HG03095 (cell line): ENCODE data around the gene RAP1GAP2.
"Not testable (repeated sequence)": the region's sequence is repeated elsewhere in the genome, so short reads cannot be mapped to it uniquely, and the experiment has no call there.

Experiments
- ATAC-seq: cut with Tn5 transposase; IDR thresholded peaks from one replicate; pipeline ENCODE4 v1.9.1; 2021; ENCODE audit warnings: moderate library complexity; ENCODE audit not compliant: unreplicated experiment

Gene RAP1GAP2

GRCh38 chr17:2990396-2990795 is 194.2 kb downstream of the RAP1GAP2 start:
- no peak for ATAC-seq

DNA sequence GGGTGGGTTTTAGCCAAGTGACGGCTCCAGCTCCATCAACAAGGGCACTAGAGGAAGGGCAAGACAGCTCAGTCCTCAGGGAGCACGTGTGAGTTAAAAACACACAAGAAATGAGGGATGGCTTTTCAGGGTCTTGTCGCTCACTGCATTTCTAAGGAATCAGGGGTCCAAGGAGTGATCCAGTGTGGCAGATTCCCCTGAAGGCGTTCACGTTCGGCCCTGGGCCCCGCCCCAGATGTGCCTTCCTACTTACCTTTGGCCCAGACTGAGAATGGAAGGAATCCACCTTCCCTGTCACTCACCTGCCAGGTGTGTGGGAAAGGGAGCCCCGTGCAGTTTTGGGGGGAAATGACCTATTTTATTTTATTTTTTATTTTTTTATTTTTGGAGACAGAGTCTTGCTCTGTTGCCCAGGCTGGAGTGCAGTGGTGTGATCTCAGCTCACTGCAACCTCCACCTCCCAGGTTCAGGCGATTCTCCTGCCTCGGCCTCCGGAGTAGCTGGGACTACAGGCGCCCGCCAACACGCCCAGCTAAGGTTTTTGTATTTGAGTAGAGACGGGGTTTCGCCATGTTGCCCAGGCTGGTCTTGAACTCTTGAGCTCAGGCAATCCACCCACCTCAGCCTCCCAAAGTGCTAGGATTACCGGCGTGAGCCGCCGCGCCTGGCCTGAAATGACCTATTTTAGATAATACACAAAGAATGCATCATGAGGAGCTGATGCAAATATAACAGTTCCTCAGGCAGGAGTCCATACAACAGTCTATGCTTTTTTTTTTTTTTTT is 195.3 kb downstream of the RAP1GAP2 start:
- not testable (repeated sequence) for ATAC-seq

DNA sequence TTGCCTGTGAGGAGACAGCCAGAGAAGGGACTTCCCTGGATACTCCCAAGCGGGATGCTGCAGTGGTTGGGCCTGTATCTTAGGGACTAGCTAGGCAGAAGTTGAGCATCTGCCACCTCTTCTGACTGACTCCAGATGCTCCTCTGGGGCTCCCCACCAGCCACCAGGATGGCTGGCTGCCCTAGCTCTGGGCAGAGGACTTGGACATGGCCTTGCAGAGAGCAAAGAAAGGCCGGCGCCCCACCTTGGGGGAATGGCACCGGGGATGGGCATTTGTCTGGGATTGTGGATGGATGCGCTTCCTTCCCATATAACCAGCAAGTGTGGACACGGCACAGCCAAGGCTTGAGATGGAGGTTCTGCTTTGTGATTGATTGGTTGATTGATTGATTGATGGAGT is 198.2 kb downstream of the RAP1GAP2 start:
- ATAC-seq: no peak

DNA sequence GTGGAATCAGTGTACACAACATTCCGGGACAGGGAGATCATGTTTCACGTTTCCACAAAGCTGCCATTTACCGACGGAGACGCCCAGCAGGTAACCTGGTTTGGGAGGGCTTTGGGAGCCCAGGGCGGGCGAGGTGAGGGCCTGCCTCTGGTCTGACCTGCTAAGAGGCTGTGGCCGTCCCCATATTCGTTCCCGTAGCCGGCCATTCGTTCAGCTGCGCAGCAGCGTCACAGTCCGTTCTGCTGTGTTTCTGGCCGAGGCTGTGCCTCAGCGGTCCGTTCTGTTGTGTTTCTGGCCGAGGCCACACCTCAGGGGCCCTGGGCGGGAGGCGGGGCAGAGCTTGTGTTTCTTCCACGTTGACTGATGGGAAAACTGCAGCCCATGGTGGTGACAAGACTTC is 199.1 kb downstream of the RAP1GAP2 start:
- no peak for ATAC-seq

DNA sequence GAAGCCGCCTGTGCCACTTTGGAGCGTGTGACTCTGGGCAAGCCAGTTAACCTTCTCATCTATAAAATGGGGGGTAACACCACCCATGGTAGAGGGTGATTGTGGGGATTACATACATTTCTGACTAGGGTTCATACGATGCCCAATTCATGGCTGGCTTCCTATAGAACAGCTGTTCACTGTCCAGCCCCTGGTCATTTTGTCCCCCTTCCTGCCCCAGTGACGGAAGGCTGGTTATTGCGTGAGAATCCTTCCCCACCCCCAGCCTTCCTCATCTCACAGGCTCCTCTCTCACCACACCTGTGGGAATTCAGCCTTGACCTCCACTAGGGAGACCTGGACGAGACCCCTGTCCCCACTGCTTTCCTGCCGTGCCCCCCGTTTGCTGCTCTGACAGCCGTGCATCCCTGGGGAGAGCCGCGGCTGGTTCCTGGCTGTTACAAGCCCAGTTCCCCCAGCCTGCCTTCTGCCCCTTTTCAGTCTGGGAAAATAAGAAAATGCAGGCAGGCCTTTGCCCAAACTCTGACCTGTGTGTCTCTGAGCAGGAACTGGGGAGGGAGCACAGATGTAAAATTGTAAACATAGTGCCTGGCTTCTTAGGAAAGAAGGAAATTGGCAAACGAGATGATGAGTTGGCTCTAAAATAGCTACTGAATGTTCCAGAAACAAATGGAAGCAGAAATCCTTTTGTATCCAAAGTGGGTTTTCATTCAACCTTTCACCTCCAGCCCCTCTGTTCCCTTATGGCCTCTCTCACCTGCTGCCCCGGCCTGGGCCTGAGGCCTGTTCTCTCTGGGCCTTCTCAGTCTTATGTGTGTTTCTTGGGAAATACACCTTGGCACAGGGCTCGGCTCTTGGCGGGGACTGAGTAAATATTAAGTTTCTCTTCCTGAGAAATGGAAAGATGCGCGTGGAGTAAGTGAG is 199.9 kb downstream of the RAP1GAP2 start:
- no peak for ATAC-seq

- ATAC-seq: no peak
These were observed 200.8 kb downstream of the RAP1GAP2 start for GRCh38 chr17:2996810-2997670.

- ATAC-seq: not testable (repeated sequence)
These were observed 202.2 kb downstream of the RAP1GAP2 start for GRCh38 chr17:2998469-2998901.

DNA sequence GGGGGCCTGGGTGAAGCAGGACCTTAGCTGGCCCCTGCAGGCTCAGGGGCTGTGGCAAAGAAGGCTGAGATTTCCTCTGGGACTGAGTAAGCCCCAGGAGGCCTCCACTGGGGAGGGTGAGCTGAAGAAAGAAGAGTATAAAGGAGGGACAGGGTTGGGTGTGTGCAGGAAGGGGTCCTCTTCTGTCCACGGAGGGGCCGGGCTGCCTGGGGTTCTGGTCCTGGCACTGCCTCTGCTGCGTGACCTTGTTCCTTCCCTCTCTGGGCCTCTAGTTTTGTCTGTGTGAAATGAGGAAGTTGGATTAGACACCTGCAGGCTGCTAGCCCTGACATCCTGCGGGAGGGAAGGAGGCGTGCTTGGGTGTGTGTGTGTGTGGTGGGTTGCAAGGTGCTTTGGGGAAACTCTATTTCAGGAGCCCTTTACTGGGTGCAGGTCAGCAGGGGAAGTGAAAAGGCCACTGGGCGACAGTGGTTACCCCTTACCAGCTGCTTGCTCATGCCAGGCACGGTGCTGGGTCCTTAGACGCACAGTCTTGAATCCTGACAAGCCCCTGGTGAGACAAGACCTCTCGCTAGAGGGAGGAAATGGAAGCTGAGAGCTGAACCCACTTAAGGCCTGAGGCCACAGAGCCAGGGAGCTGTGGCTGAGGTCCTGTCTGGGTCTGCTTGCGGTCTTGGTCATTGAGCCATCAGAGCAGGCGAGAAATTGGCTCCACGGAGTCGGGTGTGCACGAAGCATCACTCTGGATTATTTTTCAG is 206.5 kb downstream of the RAP1GAP2 start:
- peak; percentile 66 for ATAC-seq

GRCh38 chr17:3003296-3004149 is 207.3 kb downstream of the RAP1GAP2 start:
- peak; percentile 20 for ATAC-seq

DNA sequence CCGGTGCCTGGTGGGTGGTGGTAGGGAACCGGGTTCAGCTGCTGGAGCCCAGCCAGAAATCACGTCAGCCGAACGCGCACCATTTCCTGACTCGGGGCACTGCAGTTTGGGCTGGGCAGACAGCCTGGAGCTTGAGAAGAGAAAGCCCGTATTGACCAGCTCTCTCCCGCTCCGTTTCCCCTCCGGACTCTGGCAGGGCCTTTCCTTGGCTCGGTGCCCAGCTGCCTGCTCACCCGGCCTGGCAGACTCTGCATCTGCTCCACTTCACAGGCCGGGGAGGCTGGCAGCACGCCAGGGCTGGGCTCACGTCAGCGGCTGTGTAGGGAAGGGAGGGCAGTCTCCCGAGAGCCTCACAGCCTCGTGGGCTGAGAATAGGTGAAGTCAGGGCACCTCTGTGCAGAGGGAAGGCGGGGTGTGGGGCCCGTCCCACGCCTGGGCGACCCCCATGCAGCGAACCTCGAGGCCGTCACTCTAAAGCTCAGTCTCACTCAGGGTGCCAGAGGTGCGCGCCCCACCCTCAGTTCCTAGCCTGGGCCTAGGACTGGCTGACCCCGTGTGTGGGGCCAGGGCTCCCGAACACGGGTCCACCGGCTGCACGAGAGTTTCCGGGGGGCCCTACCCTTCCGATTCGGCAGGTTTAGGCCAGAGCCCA is 208.0 kb downstream of the RAP1GAP2 start:
- ATAC-seq: no peak

DNA sequence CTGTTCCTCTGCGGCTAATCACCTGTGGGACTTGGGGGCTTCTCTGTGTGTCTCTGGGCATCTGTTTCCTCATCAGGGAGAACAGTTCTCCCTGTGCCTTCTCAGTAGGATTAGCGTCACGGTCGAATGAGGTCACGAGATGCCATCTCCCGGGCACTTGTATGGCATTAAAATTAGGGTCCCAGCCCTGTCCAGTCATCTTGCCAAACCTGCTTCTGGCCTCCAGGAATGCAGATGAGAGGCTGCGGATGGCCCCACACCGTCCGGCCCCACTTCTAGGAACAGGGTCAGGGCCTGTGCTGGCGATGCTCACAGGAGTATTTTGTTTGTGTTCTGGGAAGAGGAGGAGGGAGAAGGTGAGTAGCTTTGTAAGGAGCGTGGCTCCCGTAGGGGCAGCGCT is 208.7 kb downstream of the RAP1GAP2 start:
- no peak for ATAC-seq

DNA sequence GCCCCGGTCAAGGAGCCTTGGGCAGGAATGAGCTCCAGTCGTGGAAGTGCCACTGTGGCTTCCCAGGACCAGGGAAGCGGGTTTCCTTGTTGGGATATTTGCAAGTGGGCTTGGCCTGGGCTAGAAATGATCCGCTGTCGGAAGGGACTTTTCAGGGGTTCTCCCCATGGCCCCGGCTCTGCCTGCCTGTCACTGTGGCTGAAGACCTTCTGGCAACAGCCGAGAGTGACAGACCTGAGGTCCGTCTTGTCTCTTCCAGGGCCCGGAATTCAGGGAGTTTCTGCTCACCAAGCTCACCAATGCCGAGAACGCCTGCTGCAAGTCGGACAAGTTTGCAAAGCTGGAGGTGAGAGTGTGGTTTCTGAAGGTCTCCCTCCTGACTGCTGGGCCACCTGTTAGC is 209.5 kb downstream of the RAP1GAP2 start:
- ATAC-seq: no peak

GRCh38 chr17:3006801-3007200 is 210.6 kb downstream of the RAP1GAP2 start:
- no peak for ATAC-seq

DNA sequence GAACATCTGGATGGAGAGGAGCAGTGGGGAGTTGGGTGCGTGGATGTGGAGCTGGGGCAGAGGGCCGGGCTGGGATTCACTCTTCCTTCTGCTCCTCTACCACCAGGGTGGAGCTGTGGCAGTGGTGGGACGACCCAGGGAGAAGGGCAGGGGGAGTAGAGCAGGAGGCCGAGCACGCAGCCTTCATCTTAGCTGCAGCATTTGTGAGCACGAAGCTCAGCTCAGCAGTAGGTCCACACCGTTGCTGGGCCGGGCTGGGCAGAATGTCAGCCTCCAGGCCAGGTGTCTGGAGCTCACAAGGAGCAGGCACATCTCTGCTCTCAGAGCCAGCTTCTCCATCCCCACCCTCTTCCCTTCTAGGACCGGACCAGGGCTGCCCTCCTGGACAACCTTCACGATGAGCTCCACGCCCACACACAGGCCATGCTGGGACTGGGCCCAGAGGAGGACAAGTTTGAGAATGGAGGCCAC is 211.4 kb downstream of the RAP1GAP2 start:
- ATAC-seq: no peak

- ATAC-seq: no peak
These were observed 212.4 kb downstream of the RAP1GAP2 start for GRCh38 chr17:3008336-3009288.

GRCh38 chr17:3009411-3009920 is 213.2 kb downstream of the RAP1GAP2 start:
- no peak for ATAC-seq

- no peak for ATAC-seq
These were observed 215.7 kb downstream of the RAP1GAP2 start for GRCh38 chr17:3011891-3012290.
